GM18907 (cell line): ENCODE measurements around the gene PVALEF.
"Not testable (repeated sequence)": the region's sequence is repeated elsewhere in the genome, so short reads cannot be mapped to it uniquely, and the experiment has no call there.

Experiments used
- ATAC-seq: cut with Tn5 transposase; IDR thresholded peaks from one replicate; pipeline ENCODE4 v1.9.1; 2021; ENCODE audit warnings: mild to moderate bottlenecking, moderate library complexity; ENCODE audit not compliant: unreplicated experiment

PVALEF gene

DNA sequence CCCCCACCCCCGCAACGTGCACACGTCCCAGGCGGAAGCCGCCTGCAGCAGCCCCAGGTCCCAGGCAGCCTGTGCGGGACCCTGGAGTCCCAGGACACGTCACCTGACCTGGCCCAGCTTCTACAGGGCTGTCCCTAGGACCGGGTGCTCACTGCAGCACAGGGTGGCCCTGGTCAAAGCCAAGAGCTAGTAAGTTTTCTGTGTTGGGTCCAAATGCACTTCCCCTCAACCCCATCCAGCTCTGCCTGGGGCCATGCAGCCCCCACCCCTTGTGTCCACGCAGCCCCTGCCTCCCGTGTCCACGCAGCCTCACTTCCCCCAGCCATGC is 22.1 kb upstream of the PVALEF start:
- ATAC-seq, result no peak

DNA sequence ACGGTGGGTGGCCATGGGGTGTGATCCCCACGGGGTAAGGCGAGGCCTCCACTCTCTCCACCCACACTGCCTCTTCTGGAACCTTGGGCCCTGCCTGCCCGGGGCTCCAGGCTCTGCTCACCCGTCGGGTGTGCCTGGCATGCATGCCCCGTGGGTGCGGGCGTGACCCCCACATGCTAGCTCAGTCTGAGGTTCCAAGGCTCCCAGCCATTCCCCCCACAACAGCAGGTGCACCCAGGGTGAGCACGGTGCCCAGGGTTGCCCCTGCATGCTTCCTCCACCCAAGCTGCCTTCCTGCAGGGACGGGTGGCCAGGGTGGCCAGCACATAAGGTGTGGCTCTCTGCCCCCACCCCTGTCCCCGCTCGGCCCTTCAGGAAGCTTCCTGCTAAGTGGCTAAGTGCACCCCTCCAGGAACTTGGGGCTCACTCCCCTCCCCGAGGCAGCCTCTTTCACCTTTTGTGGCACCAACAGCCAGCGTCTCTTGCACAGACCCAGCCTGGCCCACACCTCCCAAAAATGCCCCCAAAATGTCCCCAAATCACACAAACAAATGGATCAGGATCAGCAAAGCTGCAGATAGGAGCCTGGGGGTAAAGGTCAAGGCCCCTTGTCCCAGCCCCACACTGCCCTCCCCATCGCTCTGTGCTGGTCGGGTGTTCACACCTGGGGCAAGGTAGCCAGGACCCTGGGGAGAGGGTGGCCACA is 21.4 kb upstream of the PVALEF start:
- no peak for ATAC-seq

DNA sequence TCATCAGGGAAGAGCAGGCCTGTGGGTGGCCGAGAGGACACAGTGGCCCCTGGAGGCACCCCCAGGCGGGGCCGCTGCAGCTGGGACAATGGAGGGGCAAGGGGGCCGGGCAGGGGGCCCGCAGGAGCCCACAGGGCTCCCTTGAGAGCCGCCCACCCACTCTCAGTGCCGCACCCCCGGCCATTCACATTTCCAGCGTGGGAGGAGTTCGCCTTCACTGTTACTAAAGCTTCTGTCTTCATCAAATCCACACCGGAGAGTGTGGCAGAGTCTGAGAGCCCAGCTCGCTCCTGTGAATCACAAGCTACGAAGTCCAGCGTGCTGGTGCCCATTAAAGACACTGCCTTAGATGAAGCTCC is 20.9 kb upstream of the PVALEF start:
- no peak for ATAC-seq

DNA sequence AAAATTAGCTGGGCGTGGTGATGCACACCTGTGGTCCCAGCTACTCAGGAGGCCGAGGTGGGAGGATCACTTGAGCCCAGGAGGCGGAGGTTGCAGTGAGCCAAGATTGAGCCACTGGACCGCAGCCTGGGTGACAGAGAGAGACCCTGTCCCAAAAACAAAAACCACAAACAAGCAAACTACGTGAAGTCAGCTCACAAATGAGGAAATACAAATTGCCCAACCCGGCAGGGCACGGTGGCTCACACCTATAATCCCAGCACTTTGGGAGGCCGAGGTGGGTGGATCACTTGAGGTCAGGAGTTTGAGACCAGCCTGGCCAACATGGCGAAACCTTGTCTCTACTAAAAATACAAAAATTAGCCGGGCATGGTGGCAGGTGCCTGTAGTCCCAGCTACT is 19.1 kb upstream of the PVALEF start:
- not testable (repeated sequence) for ATAC-seq

DNA sequence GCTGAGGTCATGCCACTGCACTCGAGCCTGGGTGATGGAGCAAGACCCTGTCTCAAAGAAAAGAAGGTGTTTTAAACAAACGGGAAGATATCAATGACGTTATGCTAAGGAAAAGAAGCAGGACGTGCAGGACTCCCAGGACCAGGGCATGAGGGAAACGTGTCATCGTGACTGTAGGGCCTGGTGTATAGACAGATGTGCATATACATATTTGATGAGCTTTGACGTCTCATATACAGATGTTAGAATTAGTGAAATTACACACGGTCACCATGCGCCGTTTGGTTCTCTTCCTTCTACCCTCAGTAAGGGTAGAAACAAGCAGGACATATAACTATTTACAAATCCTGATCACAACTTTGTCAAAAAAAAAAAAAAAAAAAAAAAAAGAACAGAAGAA is 17.6 kb upstream of the PVALEF start:
- ATAC-seq, result no peak

DNA sequence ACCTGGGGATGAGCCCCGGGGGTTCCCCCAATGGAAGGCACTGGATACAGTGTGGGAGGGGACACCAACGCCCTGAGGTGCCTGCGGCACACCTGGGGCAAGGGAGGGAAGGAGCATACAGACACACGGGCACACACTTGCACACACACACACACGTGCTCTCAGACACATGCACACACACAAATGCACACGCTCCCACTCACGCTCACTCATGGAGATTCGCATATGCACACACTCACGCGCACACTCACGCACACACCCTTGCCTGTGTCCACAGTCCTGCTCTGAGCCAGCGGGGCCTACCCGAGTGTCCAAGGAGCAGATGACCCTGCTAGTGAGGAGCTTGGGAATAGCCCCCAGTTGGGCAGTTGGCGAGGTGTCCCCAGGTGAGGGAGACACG is 16.7 kb upstream of the PVALEF start:
- ATAC-seq, result no peak

DNA sequence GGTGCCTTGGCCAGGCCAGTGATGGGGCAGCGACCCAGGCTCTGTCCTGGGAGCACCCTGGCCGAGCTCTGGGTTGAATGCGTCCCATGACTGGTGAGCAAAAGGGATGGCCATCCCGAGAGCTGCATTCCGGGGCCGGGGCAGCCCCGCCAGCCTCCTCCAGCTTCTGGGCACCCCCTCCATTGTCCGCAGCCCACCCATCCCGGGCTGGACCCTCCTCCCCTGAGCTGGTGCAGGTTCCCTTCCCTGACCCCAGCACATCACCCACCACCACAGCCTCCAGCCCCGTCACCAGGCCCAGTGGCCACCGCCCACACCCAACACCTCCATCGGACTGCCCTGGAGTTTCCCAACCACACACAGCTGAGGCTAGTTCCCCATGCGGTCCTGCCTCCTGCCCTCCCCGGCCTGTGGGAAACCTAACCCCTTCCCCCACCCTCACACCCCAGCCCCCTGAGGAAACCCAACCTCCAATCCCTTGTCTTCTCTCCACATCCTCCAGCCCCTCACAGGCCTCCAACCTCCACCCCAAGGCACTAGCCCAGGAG is 16.2 kb upstream of the PVALEF start:
- ATAC-seq, result no peak

DNA sequence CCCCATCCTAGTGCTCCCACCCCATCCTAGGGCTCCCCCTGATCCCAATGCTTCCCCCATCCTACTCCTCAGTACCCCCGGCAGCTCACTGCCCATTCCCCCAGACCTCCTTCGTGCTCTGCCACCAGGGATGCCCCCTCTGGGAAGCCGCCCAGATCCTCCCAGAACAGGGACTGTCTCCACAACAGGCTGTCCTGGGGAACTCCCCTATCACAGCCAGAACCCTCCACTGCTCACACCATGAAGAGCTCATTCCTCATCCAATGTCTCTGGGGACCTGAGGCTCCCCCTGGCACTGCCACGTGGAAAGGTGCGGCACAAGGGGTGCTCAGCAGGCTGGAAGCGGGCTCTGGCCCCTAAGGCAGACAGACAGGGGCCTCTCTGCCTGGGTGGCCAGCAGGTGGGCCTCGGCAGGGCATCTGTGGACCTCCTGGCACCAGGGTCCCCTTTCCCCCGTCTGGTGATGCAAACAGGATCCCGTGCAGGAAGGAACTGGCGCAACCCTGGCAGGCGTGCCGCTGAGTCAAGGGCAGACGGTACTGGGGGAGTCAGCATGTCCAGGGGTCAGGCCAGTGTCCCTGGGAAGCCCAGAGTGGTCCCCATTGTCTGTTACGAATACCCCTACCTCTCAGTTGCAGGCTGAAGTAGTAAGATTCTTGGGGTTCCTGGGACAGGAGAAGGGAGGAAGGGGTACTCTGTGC is 14.8 kb upstream of the PVALEF start:
- ATAC-seq, result no peak

DNA sequence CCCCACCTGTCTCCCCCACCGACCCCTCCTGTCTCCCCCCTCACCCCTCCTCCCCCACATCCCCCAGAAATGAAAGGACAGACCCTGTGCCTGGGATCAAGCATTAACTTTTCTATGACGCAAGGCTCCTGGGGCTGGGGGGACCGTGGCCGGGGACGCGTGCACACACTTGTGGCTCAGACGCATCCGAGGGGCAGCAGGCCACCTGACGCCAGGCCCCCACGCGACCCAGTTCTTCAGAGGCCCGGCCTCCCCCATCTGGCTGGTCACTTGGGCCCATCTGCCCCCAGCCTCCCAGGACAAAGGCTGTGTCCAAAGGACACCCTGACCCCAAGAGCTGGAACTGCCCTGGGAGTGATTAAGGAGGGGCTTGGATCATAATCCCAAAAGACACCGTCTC is 14.0 kb upstream of the PVALEF start:
- ATAC-seq, result no peak

DNA sequence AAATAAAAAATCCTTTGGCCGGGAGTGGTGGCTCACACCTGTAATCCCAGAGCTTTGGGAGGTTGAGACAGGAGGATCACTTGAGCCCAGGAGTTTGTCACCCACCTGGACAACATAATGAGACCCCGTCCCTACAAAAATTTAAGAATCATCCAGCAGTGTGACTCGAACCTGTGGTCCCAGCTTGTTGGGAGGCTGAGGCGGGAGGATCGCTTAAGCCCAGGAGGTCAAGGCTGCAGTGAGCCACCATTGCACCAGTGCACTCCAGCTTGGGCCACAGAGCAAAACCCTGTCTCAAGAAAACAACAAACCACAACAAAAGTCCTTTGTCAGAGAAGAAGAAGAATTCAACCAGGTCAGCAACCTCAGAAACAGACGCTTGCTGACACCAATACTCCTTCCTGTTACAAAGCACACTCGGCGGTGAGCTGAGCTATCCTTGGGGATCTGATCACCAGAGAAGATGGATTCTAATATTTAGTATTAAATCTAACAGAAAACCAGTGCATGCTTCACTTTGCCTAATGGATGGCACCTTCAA is 12.9 kb upstream of the PVALEF start:
- ATAC-seq, result no peak

DNA sequence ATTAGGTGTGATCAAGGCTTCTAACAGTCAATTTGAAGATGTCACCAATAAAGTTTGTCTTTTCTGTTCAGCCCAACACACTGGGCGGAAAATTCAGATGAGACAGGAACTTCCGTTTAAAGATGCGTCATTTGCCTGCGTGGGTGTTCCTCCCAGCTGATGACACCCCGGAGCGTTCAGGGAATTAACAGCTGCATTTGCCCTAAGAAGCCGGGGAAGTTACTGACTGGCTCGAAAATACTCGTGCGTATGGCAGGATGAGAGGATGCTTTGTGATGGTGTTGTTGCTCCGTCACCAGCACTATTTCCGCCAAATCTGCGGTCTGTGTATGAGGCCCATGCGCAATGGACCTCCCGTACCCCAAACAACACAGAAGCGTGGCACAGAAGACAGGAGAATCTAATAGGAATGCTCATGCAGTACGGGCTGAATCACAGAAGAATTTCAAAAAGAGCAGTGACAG is 11.9 kb upstream of the PVALEF start:
- no peak for ATAC-seq

DNA sequence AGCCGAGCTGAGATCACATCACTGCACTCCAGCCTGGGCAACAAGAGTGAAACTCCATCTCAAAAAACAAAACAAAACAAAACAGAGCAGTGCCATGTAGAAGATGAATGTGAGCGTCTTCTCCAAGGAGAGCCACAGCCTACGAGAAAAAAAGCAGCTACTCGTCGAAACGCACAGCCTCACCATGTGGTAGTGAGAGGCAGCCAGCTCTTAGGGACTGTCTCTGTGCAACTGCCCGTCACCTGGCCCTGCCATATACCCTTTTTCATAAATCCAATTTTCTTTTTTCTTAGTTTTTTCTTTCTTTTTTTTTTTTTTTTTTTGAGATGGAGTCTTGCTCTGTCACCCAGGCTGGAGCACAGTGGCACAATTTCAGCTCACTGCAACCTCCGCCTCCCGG is 11.3 kb upstream of the PVALEF start:
- not testable (repeated sequence) for ATAC-seq

DNA sequence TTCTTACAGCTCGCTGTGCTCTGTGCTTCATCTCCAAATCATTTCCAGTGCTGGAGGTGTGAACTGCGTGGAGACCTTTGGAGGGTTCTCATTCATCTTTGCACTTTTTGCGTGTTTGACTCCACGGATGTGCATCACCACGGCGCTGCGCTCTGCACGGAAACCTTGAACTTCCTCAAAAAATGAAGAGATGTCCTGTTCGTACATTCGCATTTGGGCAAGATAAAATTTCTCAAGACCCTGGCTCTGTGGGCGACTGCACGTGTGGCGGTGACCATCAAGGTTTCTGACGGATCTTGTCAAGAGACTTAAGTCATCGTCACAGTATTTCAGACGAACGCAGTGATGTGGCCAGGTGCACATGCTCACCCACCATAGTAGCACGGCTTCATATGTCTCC is 10.3 kb upstream of the PVALEF start:
- ATAC-seq, result no peak

DNA sequence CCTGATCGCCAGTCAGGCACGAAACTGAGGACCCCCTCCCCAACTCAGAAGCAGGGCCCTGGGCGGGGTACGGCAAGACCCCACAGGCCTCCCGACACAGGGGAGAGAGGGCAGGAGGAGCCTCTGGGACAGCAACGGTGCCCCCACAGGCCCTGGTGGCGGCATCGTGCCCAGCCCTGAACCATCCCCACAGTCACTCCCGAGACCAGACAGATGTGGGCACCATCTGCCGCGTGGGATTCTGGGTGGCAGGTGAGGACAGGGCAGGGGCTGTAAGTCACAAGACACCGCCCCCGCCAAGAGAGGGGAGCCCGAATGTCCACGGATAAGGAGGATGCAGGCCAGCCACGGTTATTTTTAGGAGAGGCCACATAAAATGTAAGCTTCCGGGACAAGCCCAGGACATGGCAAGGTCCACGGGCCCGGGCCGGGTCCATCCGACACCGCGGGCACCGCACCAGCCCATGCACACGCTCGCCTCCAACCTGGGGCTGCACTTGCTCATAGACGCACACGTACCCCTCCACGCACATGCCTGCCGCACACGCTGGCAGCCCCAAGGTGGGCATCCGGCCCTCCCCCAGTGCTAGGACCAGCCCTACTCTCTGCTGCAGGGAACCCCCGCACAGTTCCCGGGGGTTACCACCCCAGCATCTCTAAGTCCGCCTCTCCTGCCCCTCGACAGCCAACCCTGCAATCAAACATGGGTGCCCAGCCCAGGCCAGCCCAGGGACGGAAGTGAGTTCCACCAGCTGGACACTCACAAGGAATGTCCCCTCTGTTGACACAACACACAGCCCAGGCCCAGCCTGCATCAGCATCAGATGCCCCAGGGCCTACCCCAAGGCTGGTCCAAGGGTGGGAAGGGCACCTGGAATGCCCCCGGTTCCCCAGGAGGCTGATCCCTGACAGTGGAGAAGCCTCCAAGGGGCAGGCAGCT is 8.2 kb upstream of the PVALEF start:
- ATAC-seq, result no peak

DNA sequence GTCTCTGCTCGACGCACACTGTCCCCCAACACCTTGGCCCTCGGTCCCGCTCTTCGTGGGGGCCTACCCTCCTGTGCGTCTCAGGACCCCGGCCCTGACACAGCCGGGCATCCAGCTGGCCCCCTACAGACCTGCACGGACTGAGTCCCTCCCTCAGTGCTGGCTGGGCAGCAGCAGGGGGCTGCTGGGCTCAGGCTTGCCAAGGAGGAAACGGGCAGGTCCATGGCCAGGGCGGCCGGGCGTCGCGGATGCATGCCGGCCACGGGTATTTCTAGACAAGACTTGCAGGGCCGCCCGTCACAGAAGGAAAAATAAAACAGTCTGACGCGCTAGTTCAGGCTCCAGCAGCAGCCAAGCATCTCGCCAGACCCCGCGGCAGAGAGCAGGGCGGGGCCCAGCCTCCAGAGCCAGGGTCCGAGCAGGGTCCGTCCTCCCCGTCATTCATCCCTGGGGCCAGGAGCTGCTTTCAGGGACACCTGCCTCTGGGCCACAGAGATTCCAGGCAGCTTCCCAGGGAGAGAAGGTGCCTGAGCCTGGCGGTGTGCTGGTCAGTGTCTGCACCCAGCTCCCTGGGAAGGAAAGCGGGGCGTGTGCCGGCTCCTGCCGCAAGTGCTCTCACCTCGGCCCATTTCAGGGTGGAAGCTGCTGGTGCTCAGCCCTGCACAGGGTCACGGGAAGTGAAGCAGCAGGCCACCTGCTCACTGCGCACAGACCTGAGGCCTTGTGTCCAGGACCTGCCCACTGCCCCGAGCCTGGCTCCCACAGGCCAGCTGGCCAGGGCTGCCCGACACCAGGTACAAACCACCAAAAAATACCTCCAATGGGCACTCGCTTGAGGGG is 7.2 kb upstream of the PVALEF start:
- ATAC-seq, result no peak

DNA sequence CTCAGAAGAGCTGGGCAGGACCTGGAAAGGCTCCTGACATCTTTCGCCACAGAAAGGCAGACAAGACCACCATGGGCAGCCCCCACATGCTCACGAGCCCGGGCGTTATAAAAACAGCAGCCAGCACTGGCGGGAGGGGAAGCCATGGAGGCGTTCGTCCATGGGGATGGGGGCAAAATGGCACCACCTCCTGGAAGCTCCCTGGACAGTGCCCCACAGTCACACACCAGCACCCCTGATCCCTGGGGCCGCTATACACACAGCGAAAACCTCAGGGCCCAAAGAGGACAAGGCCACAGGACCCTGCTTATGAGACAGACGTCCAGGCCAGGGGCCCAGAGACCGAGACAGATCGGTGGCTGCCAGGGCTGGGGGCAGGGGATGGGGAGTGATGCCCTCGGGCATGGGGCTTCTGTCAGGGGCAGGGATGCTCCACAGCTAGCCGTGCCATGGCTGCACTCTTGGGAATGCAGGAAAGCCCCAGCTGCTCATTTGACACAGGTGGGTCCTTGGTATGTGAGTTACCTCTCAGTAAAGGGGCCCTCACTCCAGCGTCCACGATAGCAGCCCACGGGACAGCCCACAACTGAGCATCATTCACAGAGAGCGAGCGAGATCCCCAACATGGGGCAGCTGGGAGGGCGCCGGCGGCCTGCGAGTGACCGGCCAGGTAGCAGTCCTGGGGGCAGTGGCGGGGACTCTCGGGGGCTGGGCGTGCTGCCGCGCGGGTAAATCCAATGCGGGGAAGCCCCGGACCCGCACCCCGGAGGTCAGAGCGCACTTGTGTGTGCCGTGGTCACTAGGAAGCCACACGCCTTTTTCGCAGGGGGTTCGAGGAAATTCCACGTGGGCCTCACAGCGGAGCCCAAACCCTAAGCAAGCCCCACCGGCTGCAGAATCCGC is 6.4 kb upstream of the PVALEF start:
- ATAC-seq, result no peak

DNA sequence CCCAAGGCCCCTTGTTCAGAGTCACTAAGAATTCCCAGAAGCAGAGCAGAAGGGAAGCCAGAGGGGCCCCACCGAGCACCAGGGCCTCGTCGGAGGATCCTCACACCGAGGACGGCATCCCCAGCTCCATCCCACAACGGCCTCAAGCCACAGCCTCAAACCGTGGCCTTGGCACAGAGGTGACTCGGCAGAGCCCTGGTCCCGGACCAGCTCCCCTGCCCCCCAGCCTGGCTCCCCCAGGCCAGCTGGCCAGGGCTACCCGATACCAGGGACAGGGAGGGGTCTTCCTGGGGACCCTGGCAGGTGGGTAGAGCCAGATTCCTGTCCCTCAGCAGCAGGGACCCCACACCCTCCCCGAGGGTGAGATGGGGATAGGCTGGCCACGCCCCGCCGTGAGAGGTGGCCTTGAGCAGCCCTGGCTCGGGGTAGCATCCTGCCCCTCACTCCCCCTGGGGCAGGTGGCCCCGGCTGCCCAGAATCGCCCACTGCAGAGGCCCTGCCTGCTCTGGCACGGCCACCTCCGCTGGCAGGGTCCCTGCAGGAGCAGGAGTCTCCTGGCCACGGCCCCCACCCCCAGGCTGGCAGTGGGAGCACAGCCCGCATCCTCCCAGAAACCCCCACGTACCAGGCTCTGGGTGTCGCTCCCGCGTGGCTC is 5.6 kb upstream of the PVALEF start:
- no peak for ATAC-seq

DNA sequence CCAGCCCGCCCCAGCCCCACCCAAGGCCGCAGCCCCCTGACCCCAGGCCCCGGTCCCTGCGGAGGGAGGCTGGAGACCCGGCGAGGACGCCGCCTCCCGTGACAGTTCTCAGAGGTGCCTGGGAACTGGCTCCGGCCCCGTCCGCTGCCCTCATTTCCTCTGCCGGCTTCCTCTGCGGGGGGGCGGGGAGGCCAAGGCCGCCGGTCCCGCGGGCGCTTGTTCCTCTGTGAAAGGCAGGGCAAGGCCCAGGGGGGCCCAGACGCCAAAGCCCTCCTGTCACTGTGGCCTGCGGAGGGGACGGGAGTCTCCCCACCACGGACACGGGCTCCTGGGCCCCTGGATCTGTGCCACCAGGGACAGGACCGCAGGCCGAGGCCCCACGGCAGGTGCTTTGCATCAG is 5.0 kb upstream of the PVALEF start:
- no peak for ATAC-seq
